ENCODE measurements around the gene THOC2.
"Not testable (repeated sequence)": the region's sequence is repeated elsewhere in the genome, so short reads cannot be mapped to it uniquely, and the experiment has no call there.

The THOC2 gene

GRCh38 chrX:123720486-123720885 lies 12.4 kb downstream of the THOC2 start:
- Histone ChIP-seq H3K4me3 (ENCODE audit: low read length) (no peak overlapping the region), H3K27me3 (ENCODE audit: low read depth, low read length) (no peaks in the 10 kb centered on the region), H4K20me1 (ENCODE audit: insufficient read depth, low read length) (peaks cover 57% of the 10 kb centered on the region), H2AFZ (ENCODE audit: low read depth, low read length) (no peak overlapping the region), H3K4me2 (ENCODE audit: low read length) (no peak overlapping the region), H3K9ac (ENCODE audit: low read length) (no peak overlapping the region), H3K9me3 (ENCODE audit: insufficient read depth, low read length) (no peaks in the 10 kb centered on the region), H3K79me2 (ENCODE audit: low read length) (peaks cover 100% of the 10 kb centered on the region), H3K36me3 (replicated peaks; ENCODE audit: low read depth, low read length) (peaks cover 3% of the 10 kb centered on the region), H3K4me1 (ENCODE audit: low read length) (peaks cover 3% of the 10 kb centered on the region; the same call in 1 of the 2 replicates), H3K27ac (ENCODE audit: low read length) (no peak overlapping the region)
- no peak for TF ChIP-seq EZH2phosphoT487 (IDR thresholded peaks at IDR 0.05; ENCODE audit: low read depth)
- TF ChIP-seq CTCF (IDR thresholded peaks at IDR 0.05; ENCODE audit: low read depth, low read length) = no peak

- H3K27ac ChIP-seq (ENCODE audit: low read length) = no peak overlapping the region
- H3K4me2 ChIP-seq (ENCODE audit: low read length) = no peak overlapping the region
- H3K36me3 ChIP-seq (replicated peaks; ENCODE audit: low read depth, low read length) = no peaks in the 10 kb centered on the region
- peaks cover 94% of the 10 kb centered on the region for H3K79me2 ChIP-seq (ENCODE audit: low read length)
- no peaks in the 10 kb centered on the region for H3K27me3 ChIP-seq (ENCODE audit: low read depth, low read length)
- H2AFZ ChIP-seq (ENCODE audit: low read depth, low read length) = no peak overlapping the region
- H3K4me1 ChIP-seq (ENCODE audit: low read length) = peaks cover 9% of the 10 kb centered on the region; the same call in 1 of the 2 replicates
- H3K4me3 ChIP-seq (ENCODE audit: low read length) = no peak overlapping the region
- no peaks in the 10 kb centered on the region for H3K9me3 ChIP-seq (ENCODE audit: insufficient read depth, low read length)
- peaks cover 58% of the 10 kb centered on the region for H4K20me1 ChIP-seq (ENCODE audit: insufficient read depth, low read length)
- TF ChIP-seq EZH2phosphoT487 (IDR thresholded peaks at IDR 0.05; ENCODE audit: low read depth) (no peak), CTCF (IDR thresholded peaks at IDR 0.05; ENCODE audit: low read depth, low read length) (no peak)
- no peak overlapping the region for H3K9ac ChIP-seq (ENCODE audit: low read length)
These were observed 19.0 kb downstream of the THOC2 start for GRCh38 chrX:123713841-123714240.

- Histone ChIP-seq H3K27me3 (ENCODE audit: low read depth, low read length) (no peaks in the 10 kb centered on the region), H2AFZ (ENCODE audit: low read depth, low read length) (no peak overlapping the region), H4K20me1 (ENCODE audit: insufficient read depth, low read length) (peaks cover 54% of the 10 kb centered on the region), H3K27ac (ENCODE audit: low read length) (no peak overlapping the region), H3K79me2 (ENCODE audit: low read length) (peaks cover 94% of the 10 kb centered on the region), H3K4me3 (ENCODE audit: low read length) (no peak overlapping the region), H3K36me3 (replicated peaks; ENCODE audit: low read depth, low read length) (no peaks in the 10 kb centered on the region), H3K9me3 (ENCODE audit: insufficient read depth, low read length) (no peaks in the 10 kb centered on the region), H3K9ac (ENCODE audit: low read length) (no peak overlapping the region), H3K4me1 (ENCODE audit: low read length) (peaks cover 9% of the 10 kb centered on the region; the same call in 1 of the 2 replicates), H3K4me2 (ENCODE audit: low read length) (no peak overlapping the region)
- TF ChIP-seq EZH2phosphoT487 (IDR thresholded peaks at IDR 0.05; ENCODE audit: low read depth) = no peak
- no peak for TF ChIP-seq CTCF (IDR thresholded peaks at IDR 0.05; ENCODE audit: low read depth, low read length)
These were observed 19.4 kb downstream of the THOC2 start for GRCh38 chrX:123713434-123713833.

GRCh38 chrX:123711201-123711600 lies 21.7 kb downstream of the THOC2 start:
- Histone ChIP-seq H4K20me1 (ENCODE audit: insufficient read depth, low read length) (peaks cover 38% of the 10 kb centered on the region), H3K79me2 (ENCODE audit: low read length) (peaks cover 86% of the 10 kb centered on the region)

GRCh38 chrX:123704781-123705180 lies 28.1 kb downstream of the THOC2 start:
- H3K9ac ChIP-seq (ENCODE audit: low read length) = no peak overlapping the region
- H2AFZ ChIP-seq (ENCODE audit: low read depth, low read length) = no peak overlapping the region
- no peaks in the 10 kb centered on the region for H4K20me1 ChIP-seq (ENCODE audit: insufficient read depth, low read length)
- TF ChIP-seq CTCF (IDR thresholded peaks at IDR 0.05; ENCODE audit: low read depth, low read length) (no peak), EZH2phosphoT487 (IDR thresholded peaks at IDR 0.05; ENCODE audit: low read depth) (no peak)
- H3K27me3 ChIP-seq (ENCODE audit: low read depth, low read length) = no peaks in the 10 kb centered on the region
- peaks cover 43% of the 10 kb centered on the region for H3K79me2 ChIP-seq (ENCODE audit: low read length)
- H3K4me2 ChIP-seq (ENCODE audit: low read length) = no peak overlapping the region
- H3K4me3 ChIP-seq (ENCODE audit: low read length) = no peak overlapping the region
- H3K4me1 ChIP-seq (ENCODE audit: low read length) = peaks cover 2% of the 10 kb centered on the region; the same call in 1 of the 2 replicates
- no peaks in the 10 kb centered on the region for H3K36me3 ChIP-seq (replicated peaks; ENCODE audit: low read depth, low read length)
- no peaks in the 10 kb centered on the region for H3K9me3 ChIP-seq (ENCODE audit: insufficient read depth, low read length)
- no peak overlapping the region for H3K27ac ChIP-seq (ENCODE audit: low read length)

More at GRCh38 chrX:123711201-123711600, 21.7 kb downstream of the THOC2 start:
- not testable (repeated sequence) for H3K9ac ChIP-seq (ENCODE audit: low read length); H3K9me3 ChIP-seq (ENCODE audit: insufficient read depth, low read length); H2AFZ ChIP-seq (ENCODE audit: low read depth, low read length); H3K4me1 ChIP-seq (ENCODE audit: low read length); H3K27me3 ChIP-seq (ENCODE audit: low read depth, low read length); H3K36me3 ChIP-seq (replicated peaks; ENCODE audit: low read depth, low read length); H3K4me3 ChIP-seq (ENCODE audit: low read length); H3K4me2 ChIP-seq (ENCODE audit: low read length); H3K27ac ChIP-seq (ENCODE audit: low read length)
